H1 (cell line): Measurements from ENCODE around the gene CORO1C. TPM values are rescaled to one million over a fixed set of nuclear protein-coding genes. Genes with fewer than 3 reads are reported as not detected.

Experiments used
- CTCF ChIA-PET: fragments of 300-600 bp; sonication (Branson Sonifier 250); formaldehyde crosslinking; loops from one replicate; lab custom pipeline; 2021; ENCODE audit not compliant: partially characterized antibody; lab: Charles Lee
- POLR2A ChIA-PET: fragments of 300-600 bp; sonication (Branson Sonifier 250); formaldehyde crosslinking; loops from one replicate; lab custom pipeline; 2021; ENCODE audit warnings: inconsistent platforms; ENCODE audit not compliant: partially characterized antibody; lab: Charles Lee
- DNase-seq, 2 experiments: peaks; one replicate each; pipeline versions ENCODE4 v3.0.0 to v3.0.0-alpha.2; 2010 to 2022; ENCODE audit warnings: low spot score in 2 of 2, low read depth in 1 of 2, mixed read lengths in 1 of 2
- FAIRE-seq: peaks from 2 replicates; lab custom pipeline; 2011; peaks lifted over from hg19 to GRCh38; lab: Jason Lieb, UNC
- H2AFZ ChIP-seq: 2 replicates; pipeline ENCODE4 v1.8.1; 2012; ENCODE audit warnings: low read length, inconsistent platforms
- H2AK5ac ChIP-seq: 2 replicates; pipeline ENCODE4 v1.6.1; 2013; ENCODE audit warnings: low read depth, low read length
- H2BK120ac ChIP-seq: replicated peaks from 2 replicates; pipeline ENCODE3; 2013; ENCODE audit warnings: low read depth, low read length, inconsistent platforms
- H2BK12ac ChIP-seq: 2 replicates; pipeline ENCODE4 v1.6.1; 2013; ENCODE audit warnings: low read depth, low read length
- H2BK15ac ChIP-seq: 2 replicates; pipeline ENCODE4 v1.6.1; 2013; ENCODE audit warnings: low read length
- H2BK20ac ChIP-seq: 2 replicates; pipeline ENCODE4 v1.6.1; 2013; ENCODE audit warnings: low read length
- H2BK5ac ChIP-seq: 2 replicates; pipeline ENCODE4 v1.6.1; 2013; ENCODE audit warnings: low read depth, low read length
- H3K14ac ChIP-seq: 2 replicates; pipeline ENCODE4 v1.6.1; 2013; ENCODE audit warnings: inconsistent platforms; ENCODE audit not compliant: insufficient read length
- H3K18ac ChIP-seq: 2 replicates; pipeline ENCODE4 v1.6.1; 2013; ENCODE audit warnings: low read length; ENCODE audit errors: extremely low read depth
- H3K23ac ChIP-seq: 2 replicates; pipeline ENCODE4 v1.6.1; 2013; ENCODE audit warnings: inconsistent platforms; ENCODE audit not compliant: insufficient read length
- H3K23me2 ChIP-seq: 2 replicates; pipeline ENCODE4 v1.6.1; 2013; ENCODE audit warnings: low read depth, low read length
- H3K27ac ChIP-seq: 2 replicates; pipeline ENCODE4 v1.6.1; 2011; ENCODE audit warnings: low read depth, low read length, inconsistent platforms
- H3K27me3 ChIP-seq, 4 experiments: replicated peaks in 1 of 4; 1 replicate in 1 of 4; 2 replicates in 3 of 4; pipeline versions ENCODE4 v1.6.1 to v1.8.1; 2011 to 2013; ENCODE audit warnings: low read length in 3 of 4, mild to moderate bottlenecking in 3 of 4, inconsistent platforms in 2 of 4, mixed read lengths in 2 of 4, moderate library complexity in 1 of 4; ENCODE audit not compliant: control insufficient read depth in 3 of 4, insufficient read depth in 3 of 4; ENCODE audit errors: extremely low read depth in 1 of 4
- H3K36me3 ChIP-seq, 4 experiments: 2 replicates each; pipeline versions ENCODE4 v1.6.1 to v1.8.1; 2011 to 2013; ENCODE audit warnings: mild to moderate bottlenecking in 4 of 4, low read length in 3 of 4, moderate library complexity in 2 of 4, control low read depth in 1 of 4, inconsistent platforms in 1 of 4; ENCODE audit not compliant: insufficient read depth in 4 of 4, control insufficient read depth in 2 of 4
- H3K4ac ChIP-seq: replicated peaks from 2 replicates; pipeline ENCODE3; 2013; ENCODE audit warnings: low read length, low read depth, mixed read lengths, inconsistent platforms; ENCODE audit not compliant: insufficient read length
- H3K4me1 ChIP-seq, 4 experiments: replicated peaks in 1 of 4; 1 replicate in 1 of 4; 2 replicates in 3 of 4; pipeline versions ENCODE4 v1.6.1 to v1.8.1; 2011 to 2013; ENCODE audit warnings: low read length in 3 of 4, inconsistent platforms in 2 of 4, mixed read lengths in 1 of 4; ENCODE audit not compliant: insufficient read depth in 4 of 4, control insufficient read depth in 3 of 4
- H3K4me2 ChIP-seq, 2 experiments: 2 replicates each; pipeline versions ENCODE4 v1.6.1 to v1.8.1; 2011 to 2013; ENCODE audit warnings: low read depth in 2 of 2, low read length in 2 of 2, control low read depth in 1 of 2, inconsistent platforms in 1 of 2, mild to moderate bottlenecking in 1 of 2; ENCODE audit not compliant: insufficient read depth in 1 of 2
- H3K4me3 ChIP-seq, 4 experiments: fragments of 200-600, 300-600 bp in 1 of 4; sonication (generic), shearing (Covaris generic), sonication (Bioruptor Twin) in 1 of 4; 2 replicates each; pipeline versions ENCODE4 v1.5.1 to v1.8.1; 2011 to 2016; ENCODE audit warnings: low read length in 4 of 4, low read depth in 3 of 4, control low read depth in 2 of 4, inconsistent platforms in 2 of 4, mild to moderate bottlenecking in 2 of 4, mixed read lengths in 1 of 4, moderate library complexity in 1 of 4; ENCODE audit not compliant: insufficient read depth in 2 of 4; ENCODE audit errors: extremely low read depth in 1 of 4
- H3K56ac ChIP-seq: replicated peaks from 2 replicates; pipeline ENCODE3; 2013; ENCODE audit warnings: low read depth, mild to moderate bottlenecking, mixed read lengths, low read length, inconsistent platforms; ENCODE audit not compliant: insufficient read length
- H3K79me1 ChIP-seq: 2 replicates; pipeline ENCODE4 v1.6.1; 2013; ENCODE audit warnings: low read depth, low read length, control low read depth
- H3K79me2 ChIP-seq, 2 experiments: 2 replicates each; pipeline versions ENCODE4 v1.6.1 to v1.8.1; 2012 to 2013; ENCODE audit warnings: low read length in 2 of 2, mild to moderate bottlenecking in 2 of 2, inconsistent platforms in 1 of 2; ENCODE audit not compliant: insufficient read depth in 2 of 2, control insufficient read depth in 1 of 2
- H3K9ac ChIP-seq, 4 experiments: replicated peaks in 1 of 4; 1 replicate in 1 of 4; 2 replicates in 3 of 4; pipeline versions ENCODE4 v1.6.1 to v1.8.1; 2011 to 2013; ENCODE audit warnings: low read depth in 3 of 4, low read length in 3 of 4, control low read depth in 2 of 4, mild to moderate bottlenecking in 2 of 4, moderate library complexity in 2 of 4, inconsistent platforms in 1 of 4; ENCODE audit errors: extremely low read depth in 1 of 4
- H3K9me3 ChIP-seq, 2 experiments: 2 replicates each; pipeline versions ENCODE4 v1.6.1 to v1.8.1; 2012 to 2013; ENCODE audit warnings: mild to moderate bottlenecking in 2 of 2, moderate library complexity in 2 of 2, control low read depth in 1 of 2, inconsistent platforms in 1 of 2, low read depth in 1 of 2, low read length in 1 of 2, mixed read lengths in 1 of 2; ENCODE audit not compliant: insufficient read depth in 2 of 2
- H4K20me1 ChIP-seq, 2 experiments: replicated peaks in 1 of 2; 2 replicates each; pipeline versions ENCODE3 to v1.8.1; 2011 to 2013; ENCODE audit warnings: inconsistent platforms in 2 of 2, low read length in 2 of 2, mild to moderate bottlenecking in 1 of 2; ENCODE audit not compliant: insufficient read depth in 2 of 2, control insufficient read depth in 1 of 2
- H4K5ac ChIP-seq: 2 replicates; pipeline ENCODE4 v1.6.1; 2013; ENCODE audit warnings: low read length, low read depth, mixed read lengths, inconsistent platforms; ENCODE audit not compliant: insufficient read length
- H4K8ac ChIP-seq: 2 replicates; pipeline ENCODE4 v1.8.0; 2013; ENCODE audit warnings: mild to moderate bottlenecking, moderate library complexity, low read length, inconsistent platforms; ENCODE audit not compliant: insufficient read depth; ENCODE audit errors: extremely low read depth
- H4K91ac ChIP-seq: replicated peaks from 2 replicates; pipeline ENCODE3; 2013; ENCODE audit warnings: low read length, mixed read lengths, inconsistent platforms; ENCODE audit not compliant: insufficient read length
- E2F6 ChIP-seq: IDR thresholded peaks from 2 replicates; pipeline ENCODE4 v1.6.1; 2012; ENCODE audit warnings: inconsistent platforms
- POLR2AphosphoS5 ChIP-seq: IDR thresholded peaks from 2 replicates; pipeline ENCODE4 v1.6.1; 2011; ENCODE audit warnings: low read depth, low read length
- WGBS, 2 experiments: shearing (Covaris generic) in 1 of 2; methylation state at CpG; one replicate each; pipeline versions ENCODE4 v1.1.6 to v1.1.7; 2013 to 2015; ENCODE audit warnings: low lambda C conversion rate in 2 of 2, mixed read lengths in 2 of 2, inconsistent platforms in 1 of 2, low coverage in 1 of 2, missing lambda C conversion rate in 1 of 2; ENCODE audit not compliant: insufficient replicate concordance in 2 of 2, insufficient coverage in 1 of 2, insufficient read length in 1 of 2; ENCODE audit errors: extremely low coverage in 1 of 2, missing lambda C conversion rate in 1 of 2; 5-methylcytosine and 5-hydroxymethylcytosine counted together
- polyA plus RNA-seq, 7 experiments: library from polyadenylated mRNA; depleted of rRNA in 3 of 7; stranded (reverse) in 5 of 7; unstranded in 2 of 7; fragments of >200 nt in 5 of 7; fragments of 200-250 nt in 2 of 7; gene quantifications; 1 replicate in 5 of 7; 2 replicates in 1 of 7; 4 replicates in 1 of 7; pipeline versions ENCODE4 v1.2.1 to v1.2.3, GENCODE V29; 2011 to 2013; ENCODE audit warnings: missing spikeins in 2 of 7, mixed read lengths in 2 of 7
- total RNA-seq: library from RNA; stranded (reverse); fragmentation: NEBNext Ultra II Directional; extraction: Animal tissue kit (Norgen Biotek cat#: 25700); gene quantifications from 2 replicates; pipeline ENCODE4 v1.2.1, GENCODE V29; 2021

Gene CORO1C
- total and polyA plus RNA-seq, 2 of the 8 experiments (the other 6 are each of a cell fraction or from before 2014, with no cell fraction given): 72.7 to 120 TPM

- WGBS, 2 experiments: 88% methylated on average over 3 of the region's 3 CpGs; no CpG with 5 or more reads in 1 of the 2 experiments
- H4K5ac ChIP-seq: no peak overlapping the region
- DNase-seq: no peak
- no peak overlapping the region for H2BK20ac ChIP-seq
- H3K79me1 ChIP-seq: peaks cover 10% of the 10 kb centered on the region; the same call in 1 of the 2 replicates
- H3K4me2 ChIP-seq: no peak overlapping the region
- no peak overlapping the region for H2BK120ac ChIP-seq
- H2BK15ac ChIP-seq: no peak overlapping the region
- no peak overlapping the region for H2BK12ac ChIP-seq
- FAIRE-seq: no peak
- no peak overlapping the region for H3K4ac ChIP-seq
- H3K79me2 ChIP-seq: peaks cover 0 to 10% of the 10 kb centered on the region in 2 experiments; a peak in 2 of 4 replicates
- POLR2A ChIA-PET: interaction anchor here (1.3 to 1.7 kb wide), 3 partner anchors 12 to 135 kb away, joined by 3 to 6 read pairs (median 6); no protein-coding TSS in a partner anchor
- no peak overlapping the region for H2AK5ac ChIP-seq
- no peaks in the 10 kb centered on the region for H3K27me3 ChIP-seq
- H3K4me3 ChIP-seq: no peak overlapping the region
- H3K9me3 ChIP-seq: no peaks in the 10 kb centered on the region
- H3K14ac ChIP-seq: no peak overlapping the region
- no peak overlapping the region for H3K56ac ChIP-seq
- H3K23me2 ChIP-seq: no peaks in the 10 kb centered on the region
- H2BK5ac ChIP-seq: no peak overlapping the region
- no peaks in the 10 kb centered on the region for H3K36me3 ChIP-seq
- no peak overlapping the region for H3K9ac ChIP-seq
- 0 out of 2 replicates have a peak, but pooled peaks have one; percentile 21 for TF ChIP-seq POLR2AphosphoS5
- TF ChIP-seq E2F6: no peak
- TF ChIP-seq, all 59 proteins: peak for 1
- peaks cover 0 to 6% (median 1%) of the 10 kb centered on the region in 4 experiments; a peak in 5 of 7 replicates for H3K4me1 ChIP-seq
- H2AFZ ChIP-seq: no peak overlapping the region
- no peak overlapping the region for H3K23ac ChIP-seq
- no peak overlapping the region for H4K8ac ChIP-seq
- no peak overlapping the region for H4K91ac ChIP-seq
- peaks cover 5 to 7% of the 10 kb centered on the region in 2 experiments for H4K20me1 ChIP-seq
- no peak overlapping the region for H3K27ac ChIP-seq
- CTCF ChIA-PET: interaction anchor here (0.9 to 10.4 kb wide), 27 partner anchors 8 to 294 kb away, joined by 3 to 188 read pairs (median 5); no protein-coding TSS in a partner anchor
- no peak overlapping the region for H3K18ac ChIP-seq
Observed at GRCh38 chr12:108666401-108666881, 64.9 kb downstream of the CORO1C start.
